ENCODE results near the gene GPSM1. TPM values are rescaled to one million over a fixed set of nuclear protein-coding genes. Genes with fewer than 3 reads are reported as not detected.

Gene GPSM1
- polyA plus RNA-seq, 1 of the 3 experiments (the other 2 are of a cell fraction): 26.7 TPM

- Histone ChIP-seq H3K27me3 (ENCODE audit: insufficient read depth) (no peaks in the 10 kb centered on the region), H3K9me3 (no peaks in the 10 kb centered on the region), H3K4me3 (ENCODE audit: low read depth in 2 of 2, low read length in 1 of 2) (no peak overlapping the region), H4K20me1 (ENCODE audit: insufficient read depth) (no peaks in the 10 kb centered on the region), H3K9ac (no peak overlapping the region), H3F3A (replicated peaks; ENCODE audit: insufficient read depth) (no peaks in the 10 kb centered on the region), H3K27ac (ENCODE audit: low read depth in 2 of 2, low read length in 1 of 2) (no peak overlapping the region), H3K4me2 (no peak overlapping the region), H3K36me3 (replicated peaks in 1 of 2; ENCODE audit: control insufficient read depth in 1 of 2, insufficient read depth in 2 of 2, low read length in 1 of 2) (peaks cover 6 to 75% of the 10 kb centered on the region in 2 experiments), H3K4me1 (ENCODE audit: control insufficient read depth in 1 of 2, insufficient read depth in 2 of 2, low read depth in 1 of 2, low read length in 1 of 2) (peaks cover 0 to 13% of the 10 kb centered on the region in 2 experiments; a peak in 1 of 4 replicates), H3K9me2 (no peaks in the 10 kb centered on the region), H2AFZ (ENCODE audit: low read depth) (no peak overlapping the region), H3K79me2 (ENCODE audit: insufficient read depth) (no peaks in the 10 kb centered on the region)
- CTCF ChIA-PET: interaction anchor here (1.3 to 3.9 kb wide), 3 partner anchors 16 to 67 kb away, joined by 3 to 15 read pairs (median 4); partner anchors contain the start of gene DNLZ
- no peak for DNase-seq
- POLR2A ChIA-PET: no interaction called here
- WGBS (ENCODE audit: low lambda C conversion rate): 95% methylated on average over 8 of the region's 11 CpGs
- TF ChIP-seq MAX (IDR thresholded peaks at IDR 0.05; ENCODE audit: low read depth) (no peak), SIN3A (IDR thresholded peaks at IDR 0.05; ENCODE audit: borderline replicate concordance, low read depth, low read length) (no peak), ZBTB33 (IDR thresholded peaks at IDR 0.05; ENCODE audit: borderline replicate concordance, low read depth) (no peak), NFIC (IDR thresholded peaks at IDR 0.05; ENCODE audit: borderline replicate concordance) (no peak), USF2 (IDR thresholded peaks at IDR 0.05; ENCODE audit: borderline replicate concordance, low read depth, low read length) (no peak), CTCF (IDR thresholded peaks at IDR 0.05) (no peak)
These were observed 52.6 kb downstream of the GPSM1 start for GRCh38 chr9:136379891-136380290.

GRCh38 chr9:136380381-136380780, 53.0 kb downstream of the GPSM1 start:
- H3K9ac ChIP-seq: no peak overlapping the region
- H3K36me3 ChIP-seq (replicated peaks in 1 of 2; ENCODE audit: control insufficient read depth in 1 of 2, insufficient read depth in 2 of 2, low read length in 1 of 2): peaks cover 9 to 72% of the 10 kb centered on the region in 2 experiments
- DNase-seq: no peak
- no peak overlapping the region for H3K4me2 ChIP-seq
- no peaks in the 10 kb centered on the region for H4K20me1 ChIP-seq (ENCODE audit: insufficient read depth)
- peaks cover 0 to 8% of the 10 kb centered on the region in 2 experiments; a peak in 1 of 4 replicates for H3K4me1 ChIP-seq (ENCODE audit: control insufficient read depth in 1 of 2, insufficient read depth in 2 of 2, low read depth in 1 of 2, low read length in 1 of 2)
- H3K9me3 ChIP-seq: no peaks in the 10 kb centered on the region
- no peaks in the 10 kb centered on the region for H3K27me3 ChIP-seq (ENCODE audit: insufficient read depth)
- ChIA-PET CTCF (interaction anchor here (1.3 to 3.9 kb wide), 2 partner anchors 17 to 18 kb away, joined by 3 to 15 read pairs; partner anchors contain the start of gene DNLZ), POLR2A (no interaction called here)
- H3K4me3 ChIP-seq (ENCODE audit: low read depth in 2 of 2, low read length in 1 of 2): no peak overlapping the region
- H3F3A ChIP-seq (replicated peaks; ENCODE audit: insufficient read depth): peaks cover under 1% of the 10 kb centered on the region
- no peak overlapping the region for H3K27ac ChIP-seq (ENCODE audit: low read depth in 2 of 2, low read length in 1 of 2)
- no peak overlapping the region for H2AFZ ChIP-seq (ENCODE audit: low read depth)
- WGBS (ENCODE audit: low lambda C conversion rate): 95% methylated on average over 10 of the region's 17 CpGs
- no peaks in the 10 kb centered on the region for H3K9me2 ChIP-seq
- no peaks in the 10 kb centered on the region for H3K79me2 ChIP-seq (ENCODE audit: insufficient read depth)
- TF ChIP-seq IRF3 (IDR thresholded peaks at IDR 0.05; ENCODE audit: low read depth, low read length) (no peak), TEAD4 (IDR thresholded peaks at IDR 0.05; ENCODE audit: borderline replicate concordance, insufficient read depth) (no peak), RCOR1 (IDR thresholded peaks at IDR 0.05; ENCODE audit: low read length) (no peak), JUND (IDR thresholded peaks at IDR 0.05) (no peak), RXRA (IDR thresholded peaks at IDR 0.05; ENCODE audit: borderline replicate concordance, low read depth) (no peak), MAX (IDR thresholded peaks at IDR 0.05; ENCODE audit: low read depth) (no peak), RAD21 (IDR thresholded peaks at IDR 0.05; ENCODE audit: low read length) (no peak), FOSL2 (IDR thresholded peaks at IDR 0.05; ENCODE audit: borderline replicate concordance, low read depth) (no peak), RFX5 (IDR thresholded peaks at IDR 0.05; ENCODE audit: low read length) (no peak), NFIC (IDR thresholded peaks at IDR 0.05; ENCODE audit: borderline replicate concordance) (no peak), EZH2phosphoT487 (IDR thresholded peaks at IDR 0.05; ENCODE audit: borderline replicate concordance, low read depth) (no peak), YY1 (IDR thresholded peaks at IDR 0.05; ENCODE audit: low read depth) (no peak)

Measured in SK-N-SH (cell line).